Anterior cingulate cortex (tissue), 58 donors: ENCODE results near the gene NUS1.
A peak's percentile ranks its signal among the peaks of the same experiment; 100 is the strongest.
"Not testable (repeated sequence)": the region's sequence is repeated elsewhere in the genome, so short reads cannot be mapped to it uniquely, and the experiment has no call there.

Source experiments
- DNase-seq, 58 donors: peaks; one replicate each; lab custom pipeline; 2025; lab: John Stamatoyannopoulos, UW

The NUS1 gene

DNA sequence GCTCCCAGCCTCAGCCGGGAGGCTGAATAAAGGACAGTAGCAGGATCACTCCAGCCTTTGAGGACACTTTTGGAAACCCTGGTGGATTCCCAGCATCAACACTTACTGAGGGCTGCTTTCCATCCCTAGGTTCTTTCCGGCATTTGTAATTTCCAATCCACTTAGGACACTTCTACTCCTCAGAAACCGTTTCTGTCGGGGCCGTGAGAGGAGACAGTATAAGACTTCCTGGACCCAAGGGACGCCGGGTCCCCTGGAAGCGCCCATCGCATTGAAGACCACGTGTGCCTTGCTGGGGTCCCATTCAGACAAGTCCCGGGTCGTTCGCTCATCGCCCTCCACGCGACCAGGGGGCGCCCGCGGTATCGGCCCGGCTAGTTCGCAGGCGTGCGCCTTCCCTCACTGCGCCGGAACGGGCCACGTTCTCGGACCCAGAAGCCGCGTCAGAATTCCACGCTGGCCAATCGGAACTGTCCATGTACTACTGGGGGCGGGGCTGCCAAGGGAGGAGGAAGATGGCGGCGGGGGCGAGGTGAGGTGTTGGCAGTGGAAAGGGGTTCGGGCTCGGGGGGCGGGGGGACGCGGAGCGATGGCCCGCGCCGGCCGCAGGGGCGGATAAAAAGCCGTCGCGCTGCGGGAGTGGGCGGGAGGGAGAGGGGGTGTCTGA lies at the start of gene NUS1:
Gene NUS1 (plus strand): TSS at position 479 of the 667 bp plus-strand sequence. CDS start 202 bp downstream, outside the sequence.
- peak; percentile 85 to 99 (median 96) for DNase-seq

DNA sequence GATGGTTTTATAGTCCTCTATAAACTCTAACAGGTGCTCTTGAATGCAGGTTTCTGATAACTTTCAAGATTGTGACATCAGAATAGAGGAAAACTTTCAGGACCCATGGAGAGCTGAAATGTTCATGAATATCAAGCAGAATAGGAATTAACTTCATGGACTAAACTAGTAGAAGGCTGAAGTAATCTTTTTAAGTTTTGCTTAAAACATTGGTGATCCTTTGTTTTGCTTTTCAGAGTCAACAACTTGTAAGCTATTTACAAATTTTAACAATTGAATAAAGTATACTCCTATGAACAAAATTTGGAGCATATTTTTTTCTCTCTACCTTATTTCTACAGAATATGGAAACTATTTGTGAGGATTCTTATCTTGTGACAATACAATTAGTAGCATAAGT lies 47.7 kb upstream of the NUS1 start:
- DNase-seq: no peak

DNA sequence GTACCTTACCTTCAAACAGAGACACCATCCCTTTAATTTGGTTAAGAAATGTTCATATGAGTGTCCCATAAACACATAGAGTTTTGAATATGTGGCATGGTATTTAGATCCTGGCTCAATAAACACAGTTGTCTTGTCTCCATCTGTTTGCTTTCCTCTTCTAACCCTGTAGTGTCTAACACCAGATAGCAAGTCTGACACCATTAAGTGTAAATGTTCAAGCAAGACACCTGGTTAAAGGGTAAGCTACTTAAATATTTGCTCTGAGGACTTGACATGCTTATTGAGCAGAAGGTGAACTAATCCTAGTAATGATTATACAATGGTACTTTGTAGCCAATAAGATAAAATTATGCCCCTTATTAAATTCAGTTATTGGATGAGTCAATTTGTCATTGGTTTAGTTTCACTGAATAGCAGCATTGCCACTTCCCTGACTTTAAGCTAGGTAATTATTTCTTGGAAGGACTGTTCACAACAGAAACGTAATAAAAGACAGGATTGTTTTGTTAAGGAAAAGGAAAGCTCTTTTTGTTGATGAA lies 46.1 kb upstream of the NUS1 start:
- no peak for DNase-seq

DNA sequence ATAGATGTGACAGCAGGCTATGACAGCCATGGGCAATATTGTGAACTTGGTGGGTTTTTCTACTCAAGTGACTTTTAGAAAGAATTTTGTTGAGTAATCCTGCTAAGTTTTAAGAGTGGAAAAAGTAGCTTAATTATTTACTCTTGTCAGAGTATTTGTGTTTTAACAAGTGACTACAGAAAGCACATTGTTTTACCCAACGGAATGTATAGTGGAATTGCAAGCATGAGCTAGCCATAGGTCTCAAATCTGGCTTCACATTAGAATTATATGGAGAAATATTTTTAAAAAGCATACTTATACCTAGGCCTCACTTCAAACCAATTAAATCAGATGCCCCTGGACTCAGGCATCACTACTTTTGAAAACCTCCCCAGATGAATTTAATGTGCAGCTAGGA lies 37.5 kb upstream of the NUS1 start:
- DNase-seq: no peak

DNA sequence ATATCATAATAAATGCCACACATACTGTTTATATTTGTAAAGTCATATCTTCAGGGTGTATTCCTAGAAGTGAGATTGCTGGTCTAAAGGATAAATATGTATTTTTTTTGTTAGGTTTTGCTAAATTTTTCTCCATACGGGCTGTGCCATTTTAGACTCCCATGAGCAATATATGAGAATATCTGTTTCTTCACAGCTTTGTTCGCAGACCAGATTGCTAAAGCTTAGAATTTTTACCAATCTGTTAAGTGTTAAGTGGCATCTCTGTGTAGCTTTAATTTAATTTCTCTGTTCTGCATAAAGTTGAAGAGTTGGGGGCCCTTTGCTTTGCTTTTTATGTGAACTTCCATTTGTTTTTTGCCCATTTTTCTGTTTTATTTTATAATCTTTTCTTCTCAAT lies 32.3 kb upstream of the NUS1 start:
- DNase-seq: no peak

- DNase-seq: not testable (repeated sequence)
Measured at GRCh38 chr6:117651984-117652383, 23.3 kb upstream of the NUS1 start.

DNA sequence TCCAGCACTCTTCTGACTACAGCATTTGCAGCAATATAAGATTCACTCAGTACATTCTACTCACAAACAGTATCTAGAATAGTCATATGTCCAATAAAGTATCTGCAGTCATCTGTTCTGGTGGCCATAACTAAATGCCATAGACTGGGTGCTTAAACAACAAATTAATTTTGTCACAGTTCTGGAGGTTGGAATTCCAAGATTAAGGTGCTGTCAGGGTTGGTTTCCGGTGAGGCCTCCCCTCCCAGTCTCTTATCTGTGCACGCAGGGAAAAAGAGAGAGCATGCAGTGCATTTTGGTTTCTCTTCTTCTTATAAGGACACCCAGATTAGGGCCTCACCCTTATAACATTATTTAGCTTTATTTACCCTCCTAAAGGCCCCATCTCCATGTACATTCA lies 21.3 kb upstream of the NUS1 start:
- no peak for DNase-seq

GRCh38 chr6:117655380-117655779 lies 19.9 kb upstream of the NUS1 start:
- no peak for DNase-seq

DNA sequence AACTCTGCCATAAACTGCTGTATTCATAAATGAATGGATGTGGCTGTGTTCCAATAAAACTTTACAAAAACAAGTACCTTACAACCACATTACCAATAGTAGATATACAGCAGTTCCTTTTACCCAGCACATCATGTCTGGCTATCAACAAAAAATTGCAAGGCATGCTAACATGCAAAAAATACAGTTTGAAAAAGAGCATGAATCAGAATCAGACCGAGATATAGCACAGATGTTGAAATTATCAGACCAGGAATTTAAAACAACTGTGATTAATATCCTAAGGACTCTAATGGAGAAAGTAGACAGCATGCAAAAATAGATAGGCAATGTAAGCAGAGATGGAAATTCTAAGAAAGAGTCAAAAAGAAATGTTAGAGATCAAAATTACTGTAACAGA lies 8.4 kb upstream of the NUS1 start:
- no peak for DNase-seq

DNA sequence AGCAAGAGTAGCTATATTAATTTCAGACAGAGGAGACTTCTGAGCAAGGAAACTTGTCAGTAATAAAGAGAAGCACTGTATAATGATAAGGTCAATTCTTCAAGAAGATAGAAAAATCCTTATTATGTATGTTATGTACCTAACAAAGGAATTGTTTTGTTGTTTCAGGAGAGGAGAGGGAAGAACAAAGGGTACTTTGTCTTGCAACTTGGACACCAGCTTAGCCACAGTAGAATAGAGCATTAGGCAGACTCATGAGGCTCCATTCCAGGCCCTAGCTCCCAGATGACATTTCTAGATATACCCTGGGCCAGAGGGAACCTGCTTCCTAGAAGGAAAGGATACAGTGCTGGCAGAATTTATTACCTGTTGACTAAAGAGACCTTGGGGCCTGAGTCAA lies 6.5 kb upstream of the NUS1 start:
- DNase-seq: peak in 1 of 58 donors; percentile 17

GRCh38 chr6:117674503-117674902 lies 766 bp upstream of the NUS1 start:
- no peak for DNase-seq

DNA sequence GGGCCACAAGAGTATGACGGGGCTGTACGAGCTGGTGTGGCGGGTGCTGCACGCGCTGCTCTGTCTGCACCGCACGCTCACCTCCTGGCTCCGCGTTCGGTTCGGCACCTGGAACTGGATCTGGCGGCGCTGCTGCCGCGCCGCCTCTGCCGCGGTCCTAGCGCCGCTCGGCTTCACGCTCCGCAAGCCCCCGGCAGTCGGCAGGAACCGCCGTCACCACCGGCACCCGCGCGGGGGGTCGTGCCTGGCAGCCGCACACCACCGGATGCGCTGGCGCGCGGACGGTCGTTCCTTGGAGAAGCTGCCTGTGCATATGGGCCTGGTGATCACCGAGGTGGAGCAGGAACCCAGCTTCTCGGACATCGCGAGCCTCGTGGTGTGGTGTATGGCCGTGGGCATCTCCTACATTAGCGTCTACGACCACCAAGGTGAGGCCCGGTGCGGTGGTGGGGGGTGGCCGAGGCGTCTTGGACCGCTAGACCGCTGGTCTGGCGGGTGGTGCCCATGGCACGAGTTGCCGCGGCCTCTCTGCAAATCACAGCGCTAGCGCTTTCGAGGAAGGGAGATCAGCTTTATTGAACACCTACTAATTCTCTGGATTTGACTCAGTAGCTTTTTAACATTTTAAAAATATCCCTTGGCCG lies 511 bp downstream of the NUS1 start:
- DNase-seq: peak in 11 of 58 donors; percentile 1 to 42 (median 2)

- no peak for DNase-seq
Measured at GRCh38 chr6:117676577-117677218, 1.4 kb downstream of the NUS1 start.

GRCh38 chr6:117677553-117678141 lies 2.4 kb downstream of the NUS1 start:
- no peak for DNase-seq

GRCh38 chr6:117681162-117681741 lies 6.0 kb downstream of the NUS1 start:
- no peak for DNase-seq

DNA sequence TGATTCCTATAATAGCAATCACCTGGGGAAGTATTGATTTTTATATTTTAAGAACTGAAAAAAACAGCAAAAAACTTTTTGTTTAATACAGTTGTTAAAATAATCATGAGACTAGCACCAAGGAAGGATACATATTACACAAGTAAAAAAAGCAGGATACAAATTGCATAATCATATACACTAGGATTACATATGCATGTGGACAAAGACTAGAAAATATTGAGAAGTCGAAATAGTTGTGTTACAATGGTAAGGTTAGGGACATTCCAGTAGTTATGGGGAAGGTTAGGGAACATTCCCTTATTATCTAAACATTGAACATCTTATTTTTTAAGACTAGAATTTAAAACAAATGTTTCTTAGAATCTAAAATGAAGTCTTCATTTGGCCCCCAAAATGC lies 9.5 kb downstream of the NUS1 start:
- no peak for DNase-seq

DNA sequence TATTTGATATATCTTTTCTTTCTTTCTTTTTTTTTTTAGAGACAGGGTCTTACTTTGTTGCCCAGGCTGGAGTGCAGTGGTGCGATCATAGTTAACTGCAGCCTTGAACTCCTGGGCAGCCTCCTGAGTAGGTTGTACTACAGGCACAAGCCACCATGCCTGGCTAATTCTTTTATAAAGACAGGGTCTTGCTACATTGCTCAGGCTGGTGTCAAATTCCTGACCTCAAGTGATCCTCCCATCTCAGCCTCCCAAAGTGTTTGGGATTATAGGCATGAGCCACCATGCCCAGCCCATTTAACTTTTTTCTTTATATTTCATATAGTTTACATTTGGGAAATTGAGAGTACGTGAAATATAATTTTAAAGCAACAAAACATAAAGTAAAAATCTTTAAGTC lies 10.1 kb downstream of the NUS1 start:
- no peak for DNase-seq

DNA sequence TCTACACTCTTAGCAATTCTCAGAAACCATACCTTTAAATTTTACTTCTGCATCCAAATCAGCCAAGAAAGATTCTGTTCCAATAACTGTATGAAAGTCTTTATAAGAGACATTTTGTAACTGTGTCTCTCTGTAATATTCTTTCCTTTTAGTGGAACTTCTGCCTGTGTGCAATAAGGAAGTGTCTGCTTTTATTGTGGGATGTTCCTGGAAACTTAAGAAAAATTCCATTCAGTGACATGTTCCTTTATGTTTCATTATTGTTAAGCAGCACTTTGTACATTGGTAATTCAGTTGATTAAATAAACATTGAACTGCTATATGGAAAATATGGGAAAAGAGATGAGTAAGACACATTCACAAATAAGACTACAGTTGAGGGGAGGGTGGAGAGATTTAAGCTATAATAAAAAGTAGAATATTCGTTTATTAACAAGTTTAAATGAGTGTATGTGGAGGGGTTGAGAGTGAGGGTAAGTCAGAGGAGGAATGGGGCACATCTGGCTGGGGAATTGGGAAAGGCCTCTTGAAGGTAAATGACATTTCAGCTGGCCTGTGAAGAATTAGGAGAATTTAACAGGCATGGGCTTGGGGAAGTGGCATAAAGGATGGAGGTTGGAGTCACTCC lies 11.9 kb downstream of the NUS1 start:
- DNase-seq: no peak

DNA sequence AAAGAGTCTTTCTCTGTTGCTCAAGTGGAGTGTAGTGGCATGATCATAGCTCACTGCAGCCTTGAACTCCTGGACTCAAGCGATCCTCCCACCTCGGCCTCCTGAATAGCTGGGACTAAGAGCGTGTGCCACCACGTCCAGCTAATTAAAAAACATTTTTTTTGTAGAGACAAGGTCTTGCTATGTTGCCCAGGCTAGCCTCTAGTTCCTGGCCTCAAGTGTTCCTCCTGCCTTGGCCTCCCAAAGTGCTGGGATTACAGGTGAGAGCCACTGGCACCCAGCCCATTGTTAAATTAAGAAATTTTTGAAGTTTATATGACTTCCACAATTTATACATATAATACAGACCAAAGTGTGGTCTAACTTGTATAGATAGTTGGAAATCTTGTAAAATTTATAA lies 14.3 kb downstream of the NUS1 start:
- not testable (repeated sequence) for DNase-seq

DNA sequence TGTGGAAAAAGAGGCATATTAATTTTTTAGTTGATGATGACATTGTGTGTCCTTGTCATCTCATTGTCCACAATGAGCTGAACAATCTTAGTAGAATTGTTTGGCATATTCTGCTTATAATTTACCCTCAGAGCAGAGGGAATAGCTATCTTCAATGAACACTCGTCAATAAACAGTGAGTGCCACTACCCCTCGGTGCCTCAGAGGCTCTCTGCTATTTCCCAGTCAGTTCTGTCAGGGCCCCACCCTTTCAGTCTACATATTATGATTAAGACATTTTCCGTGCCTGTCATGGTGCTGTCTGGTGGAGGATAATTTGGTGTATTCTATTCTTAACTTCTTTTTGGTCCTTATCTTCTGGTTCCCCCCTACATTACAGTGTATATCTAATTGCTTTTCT lies 31.2 kb downstream of the NUS1 start:
- DNase-seq: no peak
